ENCODE measurements around the gene COL23A1. TPM values are rescaled to one million over a fixed set of nuclear protein-coding genes. Genes with fewer than 3 reads are reported as not detected.

COL23A1 gene
- total and polyA plus RNA-seq, 8 donors: 0.52 to 9.5 (median 7.5) TPM

GRCh38 chr5:178207183-178207916 lies 382.8 kb downstream of the COL23A1 start:
- DNase-seq (peak in 3 of 4 donors; percentile 10 to 62 (median 32)), ATAC-seq (peak; percentile 61)
- intact Hi-C loops (cut with DNase I): no loop called here
- TF ChIP-seq CTCF (IDR thresholded peaks at IDR 0.05): no peak
- peaks cover 24 to 43% of the 10 kb centered on the region in 2 donors for H3K4me1 ChIP-seq
- peak overlapping the region in 1 of 2 donors; percentile 37 for H3K27ac ChIP-seq
- H3K27me3 ChIP-seq: no peaks in the 10 kb centered on the region
- no peaks in the 10 kb centered on the region for H3K9me3 ChIP-seq
- H3K4me3 ChIP-seq: peak overlapping the region in 1 of 2 donors; percentile 86
- H3K36me3 ChIP-seq: peaks cover 0 to 64% of the 10 kb centered on the region in 2 donors

GRCh38 chr5:178206166-178207101 lies 383.8 kb downstream of the COL23A1 start:
- Histone ChIP-seq H3K9me3 (no peaks in the 10 kb centered on the region), H3K4me3 (peak overlapping the region; percentile 84 to 86), H3K36me3 (peaks cover 0 to 55% of the 10 kb centered on the region in 2 donors), H3K27ac (peak overlapping the region; percentile 37 to 85), H3K4me1 (peaks cover 24 to 52% of the 10 kb centered on the region in 2 donors), H3K27me3 (no peaks in the 10 kb centered on the region)
- ATAC-seq: no peak
- no peak for TF ChIP-seq CTCF (IDR thresholded peaks at IDR 0.05)
- intact Hi-C loops (cut with DNase I): no loop called here
- no peak for DNase-seq

GRCh38 chr5:178205749-178206047 lies 384.5 kb downstream of the COL23A1 start:
- ATAC-seq (no peak), DNase-seq (no peak)
- no peaks in the 10 kb centered on the region for H3K9me3 ChIP-seq
- no peaks in the 10 kb centered on the region for H3K27me3 ChIP-seq
- H3K4me1 ChIP-seq: peaks cover 24 to 54% of the 10 kb centered on the region in 2 donors
- intact Hi-C loops (cut with DNase I): no loop called here
- H3K27ac ChIP-seq: peak overlapping the region; percentile 85 to 93
- peaks cover 0 to 48% of the 10 kb centered on the region in 2 donors for H3K36me3 ChIP-seq
- peak overlapping the region; percentile 84 to 86 for H3K4me3 ChIP-seq
- no peak for TF ChIP-seq CTCF (IDR thresholded peaks at IDR 0.05)

- H3K4me1 ChIP-seq: peaks cover 24 to 54% of the 10 kb centered on the region in 2 donors
- H3K27me3 ChIP-seq: no peaks in the 10 kb centered on the region
- peak; percentile 54 to 96 (median 82) for DNase-seq
- intact Hi-C loops (cut with DNase I): no loop called here
- ATAC-seq: peak; percentile 73
- H3K27ac ChIP-seq: peak overlapping the region; percentile 85 to 93
- H3K9me3 ChIP-seq: no peaks in the 10 kb centered on the region
- H3K36me3 ChIP-seq: peaks cover 0 to 42% of the 10 kb centered on the region in 2 donors
- peak overlapping the region; percentile 84 to 86 for H3K4me3 ChIP-seq
- TF ChIP-seq CTCF (IDR thresholded peaks at IDR 0.05): no peak
Observed at GRCh38 chr5:178204935-178205748, 385.1 kb downstream of the COL23A1 start.
